Left renal cortex interstitium (tissue), 4 donors: Measurements from ENCODE around the gene FICD. TPM values are rescaled to one million over a fixed set of nuclear protein-coding genes. Genes with fewer than 3 reads are reported as not detected.
A peak's percentile ranks its signal among the peaks of the same experiment; 100 is the strongest.

ENCODE experiments used
- DNase-seq, 4 donors: peaks; one replicate each; pipeline ENCODE4 v3.0.0-alpha.2; 2013; ENCODE audit warnings: low read depth in 4 of 4, low spot score in 2 of 4, missing footprints in 1 of 4
- polyA plus RNA-seq, 4 donors: library from polyadenylated mRNA; unstranded; fragments of 120-200 nt; gene quantifications; one replicate each; pipeline ENCODE4 v1.2.1, GENCODE V29; 2013; ENCODE audit not compliant: insufficient read length in 4 of 4

FICD gene
- polyA plus RNA-seq, 4 donors, result 3.5 to 4.3 (median 4.0) TPM

DNA sequence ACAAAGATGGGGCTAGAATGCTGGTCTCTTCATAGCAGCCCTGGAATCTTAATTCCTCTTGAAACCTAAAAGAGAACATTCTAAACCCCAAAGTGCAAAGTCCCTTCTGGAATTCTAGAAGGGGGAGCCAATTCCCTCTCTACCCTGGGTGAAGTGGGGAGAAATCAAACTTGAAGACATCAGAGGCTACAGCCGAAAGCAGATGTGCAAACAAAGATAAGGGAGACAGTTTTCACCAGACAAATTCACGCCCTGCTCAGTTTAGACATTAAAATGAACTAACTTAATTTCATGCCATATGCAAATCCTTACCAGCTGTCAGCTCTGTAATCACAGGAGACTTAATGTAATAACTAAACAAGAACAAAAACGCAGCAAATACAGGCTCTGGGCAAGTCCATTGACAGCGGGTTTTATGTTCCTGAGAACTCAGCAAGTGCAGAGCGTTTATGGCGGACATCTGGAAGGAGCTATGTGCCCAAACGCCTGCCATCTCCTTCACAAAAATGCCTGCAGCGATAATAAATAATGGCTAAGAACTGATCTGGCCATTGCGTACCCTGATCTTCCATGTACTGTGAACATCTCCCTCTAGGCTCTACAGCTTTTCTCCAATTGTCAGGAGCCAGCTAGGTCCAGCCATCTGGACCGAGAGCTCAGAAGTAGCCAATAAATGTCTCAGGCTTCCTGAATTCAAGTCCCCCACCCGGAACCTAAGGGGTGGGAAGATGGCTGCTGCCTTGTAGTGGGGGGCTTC is 19.1 kb upstream of the FICD start:
- no peak for DNase-seq

DNA sequence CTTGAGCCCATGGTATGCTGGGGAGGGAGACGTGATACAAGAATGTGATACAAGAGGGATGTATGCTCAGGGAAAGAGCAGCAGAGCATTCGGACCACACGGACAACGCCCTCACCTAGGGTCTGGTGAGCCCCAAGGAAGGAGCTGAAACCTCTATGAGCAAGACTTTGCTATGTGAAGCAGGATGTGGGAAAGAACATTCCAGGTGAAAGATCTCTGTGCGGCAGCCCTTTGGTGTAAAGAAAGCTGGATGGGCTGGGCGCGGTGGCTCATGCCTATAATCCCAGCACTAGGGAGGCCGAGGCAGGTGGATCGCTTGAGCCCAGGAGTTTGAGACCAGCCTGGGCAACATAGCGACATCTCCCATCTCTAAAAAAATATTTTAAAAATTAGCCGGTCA is 16.9 kb upstream of the FICD start:
- no peak for DNase-seq

DNA sequence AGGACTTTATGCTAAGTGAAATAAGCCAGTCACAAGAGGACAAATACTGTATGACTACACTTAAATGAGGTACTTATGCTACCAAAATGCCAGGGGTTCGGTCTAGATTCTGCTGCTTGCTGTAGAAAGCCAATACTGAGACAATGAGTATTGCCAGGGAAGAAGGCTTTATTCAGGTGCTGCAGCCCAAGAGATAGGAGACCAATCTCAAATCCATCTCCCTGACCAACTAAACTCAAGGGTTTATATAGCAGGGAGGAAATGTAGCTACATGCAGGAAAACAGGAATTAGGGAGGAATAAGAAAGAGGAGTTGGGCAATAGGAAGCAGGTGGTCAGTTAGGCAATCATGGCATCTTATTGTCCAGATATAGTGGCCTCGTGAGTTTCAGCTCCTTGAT is 12.2 kb upstream of the FICD start:
- no peak for DNase-seq

DNA sequence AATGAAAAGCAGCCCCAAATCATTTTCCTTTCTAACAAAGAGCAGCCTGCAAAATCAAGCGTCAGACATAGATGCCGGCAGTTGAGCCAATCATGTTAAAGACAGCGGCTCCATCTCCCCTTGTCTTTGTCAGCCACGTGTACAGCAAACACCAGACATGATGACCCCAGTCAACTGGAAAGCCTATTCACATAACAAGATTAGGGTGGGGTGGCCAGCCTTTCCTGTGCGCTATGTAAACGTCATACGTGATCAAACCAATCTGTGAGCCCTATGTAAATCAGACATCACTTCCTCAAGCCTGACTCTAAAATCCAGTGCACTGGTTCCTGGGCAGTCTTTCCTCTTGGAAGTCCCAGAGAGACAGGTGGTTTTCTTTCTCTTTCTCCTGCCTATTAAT is 9.9 kb upstream of the FICD start:
- no peak for DNase-seq

DNA sequence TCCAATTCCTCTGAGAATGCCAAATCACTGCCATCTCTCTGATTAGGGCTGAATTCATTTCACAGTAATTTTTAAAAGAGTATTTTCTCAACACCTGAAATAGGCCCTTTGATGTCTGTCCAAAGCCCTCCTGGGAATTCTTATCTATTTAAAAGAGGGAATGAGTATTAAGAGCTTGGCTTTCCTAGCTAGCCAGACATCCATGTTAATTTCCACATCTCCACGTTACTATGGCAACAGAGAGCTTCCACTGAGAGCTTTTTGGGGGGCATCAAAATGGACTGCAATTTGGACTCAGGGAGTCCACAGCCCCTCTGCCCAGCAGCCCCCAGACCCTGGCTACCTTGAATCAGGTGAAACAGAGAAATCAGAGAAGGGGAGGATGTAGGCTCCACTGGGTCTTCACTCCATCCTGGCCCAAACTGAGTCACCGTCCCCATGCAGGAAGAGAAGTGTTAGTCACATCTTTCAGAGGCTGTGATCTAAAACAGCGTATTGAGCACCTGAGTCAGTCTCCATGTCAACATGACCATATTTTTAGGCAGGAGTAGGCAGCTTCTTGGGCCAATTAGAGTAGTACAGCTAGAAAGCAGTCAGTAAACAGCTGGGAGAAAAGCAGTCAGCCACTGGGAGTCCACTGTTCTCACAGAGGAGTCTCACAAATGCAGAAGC is 7.0 kb upstream of the FICD start:
- no peak for DNase-seq

DNA sequence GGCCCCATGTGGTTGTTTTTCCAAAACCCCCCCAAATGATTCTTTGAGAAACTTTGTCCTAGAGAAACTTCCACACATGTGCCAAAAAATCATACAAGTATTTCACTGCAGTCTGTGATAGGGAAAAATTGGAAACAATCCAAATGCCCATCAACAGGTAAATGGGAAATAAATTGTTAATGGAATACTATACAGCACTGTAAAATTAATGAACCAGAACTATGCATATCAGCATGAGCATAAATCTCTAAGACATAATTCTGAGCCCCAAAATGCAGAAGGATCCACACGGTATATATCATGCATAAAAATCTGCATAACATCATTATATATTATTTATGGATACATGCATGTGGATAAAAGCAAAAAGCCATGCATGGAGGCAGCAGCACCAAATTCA is 5.3 kb upstream of the FICD start:
- no peak for DNase-seq

DNA sequence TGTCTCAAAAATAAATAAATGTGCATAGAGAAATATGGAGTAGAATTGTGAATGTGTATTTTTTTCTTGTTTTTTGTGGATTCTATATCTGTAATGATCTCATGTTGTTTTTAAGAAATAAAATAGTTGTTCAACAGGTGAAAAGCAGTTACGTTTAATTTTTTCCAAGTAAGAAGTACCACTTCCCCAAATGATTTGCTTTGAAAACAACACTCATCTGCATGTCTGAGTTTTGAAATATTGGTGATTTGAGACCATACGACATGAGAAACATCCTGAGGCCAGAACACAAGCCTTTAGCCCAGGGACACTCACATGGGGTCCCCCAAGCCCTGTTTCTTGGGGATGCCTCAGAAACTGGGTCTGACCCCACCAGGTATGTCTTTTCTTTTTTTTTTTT is 4.2 kb upstream of the FICD start:
- no peak for DNase-seq

DNA sequence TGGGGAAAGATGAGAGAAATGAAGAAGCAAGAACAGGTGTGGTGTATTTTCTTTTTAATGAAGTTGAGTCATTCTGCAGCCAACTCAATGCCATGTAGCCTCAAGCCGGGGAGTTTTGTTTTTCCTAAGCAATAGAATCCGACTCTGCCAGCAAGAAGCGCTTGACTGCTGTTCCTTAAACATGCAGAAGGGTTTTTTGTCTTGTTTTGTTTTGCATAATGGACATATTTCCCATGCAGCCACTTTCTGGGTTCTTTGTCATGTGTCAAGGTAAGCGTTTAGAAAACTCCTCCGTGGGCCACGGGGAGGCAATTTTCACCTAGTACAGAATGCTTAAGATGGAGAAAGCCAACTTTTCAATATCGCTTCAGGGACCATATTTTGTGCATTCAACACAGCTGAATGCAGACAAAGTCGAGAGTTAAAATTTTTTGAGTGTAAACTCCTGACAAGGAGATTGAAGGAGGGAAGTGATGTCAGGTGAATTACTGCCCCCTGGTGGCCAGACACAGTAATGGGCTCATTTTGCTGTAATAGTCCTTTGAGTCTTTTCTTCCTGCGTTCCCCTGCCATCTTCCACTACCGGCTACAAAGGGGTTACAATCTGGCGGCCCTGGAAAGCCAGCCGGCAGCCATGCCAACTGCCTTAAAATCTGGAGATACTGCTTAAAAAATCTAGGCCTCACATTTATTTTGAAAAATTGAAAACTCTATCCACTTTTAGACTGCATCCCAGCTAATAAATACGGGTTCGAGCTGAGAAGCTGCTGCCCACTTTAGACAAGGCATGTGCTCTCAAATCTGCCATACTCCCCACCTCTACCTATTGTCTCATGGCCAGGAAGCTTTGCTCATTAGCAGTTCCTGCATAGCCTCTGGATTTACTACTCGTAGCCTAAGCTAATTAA is 3.2 kb upstream of the FICD start:
- peak in 3 of 4 donors; percentile 47 to 65 (median 53) for DNase-seq

DNA sequence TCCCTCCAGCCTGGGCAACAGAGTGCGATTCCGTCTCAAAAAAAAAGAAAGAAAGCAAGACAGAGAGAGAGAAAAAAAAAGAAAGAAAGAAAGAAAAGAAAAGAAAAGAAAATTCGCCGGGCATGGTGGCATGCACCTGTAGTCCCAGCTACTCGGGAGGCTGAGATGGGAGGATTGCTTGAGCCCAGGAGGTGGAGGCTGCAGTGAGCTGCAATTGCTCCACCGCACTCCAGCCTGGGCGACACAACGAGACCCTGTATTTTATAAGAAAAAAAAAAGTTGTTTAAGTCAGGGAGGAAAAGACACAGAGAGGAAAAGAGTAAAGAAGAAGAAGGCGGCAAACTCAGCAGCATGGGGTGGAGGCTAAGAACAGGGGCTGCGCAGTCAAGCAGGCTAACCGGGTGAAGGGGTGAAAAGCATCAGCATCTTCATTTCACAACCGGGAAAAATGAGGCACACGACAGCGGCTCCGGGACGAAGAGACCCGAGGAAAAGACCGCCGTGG is 557 bp upstream of the FICD start:
- DNase-seq, result no peak

DNA sequence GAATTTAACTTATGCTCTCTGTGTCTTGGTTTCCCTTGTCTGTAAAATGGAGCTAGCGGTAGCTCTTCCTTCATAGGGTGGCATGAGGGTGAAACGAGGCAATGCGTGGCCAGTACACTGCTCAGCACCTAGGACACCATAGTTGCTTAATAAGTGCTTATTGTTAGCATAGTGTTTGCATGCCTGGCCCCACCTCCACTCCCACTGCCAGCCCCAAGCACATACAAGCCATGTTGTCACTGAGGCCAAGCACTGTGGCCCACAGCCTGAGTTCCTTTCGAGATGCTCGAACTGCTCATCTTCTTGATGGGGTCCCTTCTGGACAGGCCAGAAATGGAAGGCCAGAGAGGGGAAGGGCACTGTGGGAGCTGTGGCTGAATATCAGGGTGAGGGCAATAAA is 839 bp downstream of the FICD start:
- no peak for DNase-seq

DNA sequence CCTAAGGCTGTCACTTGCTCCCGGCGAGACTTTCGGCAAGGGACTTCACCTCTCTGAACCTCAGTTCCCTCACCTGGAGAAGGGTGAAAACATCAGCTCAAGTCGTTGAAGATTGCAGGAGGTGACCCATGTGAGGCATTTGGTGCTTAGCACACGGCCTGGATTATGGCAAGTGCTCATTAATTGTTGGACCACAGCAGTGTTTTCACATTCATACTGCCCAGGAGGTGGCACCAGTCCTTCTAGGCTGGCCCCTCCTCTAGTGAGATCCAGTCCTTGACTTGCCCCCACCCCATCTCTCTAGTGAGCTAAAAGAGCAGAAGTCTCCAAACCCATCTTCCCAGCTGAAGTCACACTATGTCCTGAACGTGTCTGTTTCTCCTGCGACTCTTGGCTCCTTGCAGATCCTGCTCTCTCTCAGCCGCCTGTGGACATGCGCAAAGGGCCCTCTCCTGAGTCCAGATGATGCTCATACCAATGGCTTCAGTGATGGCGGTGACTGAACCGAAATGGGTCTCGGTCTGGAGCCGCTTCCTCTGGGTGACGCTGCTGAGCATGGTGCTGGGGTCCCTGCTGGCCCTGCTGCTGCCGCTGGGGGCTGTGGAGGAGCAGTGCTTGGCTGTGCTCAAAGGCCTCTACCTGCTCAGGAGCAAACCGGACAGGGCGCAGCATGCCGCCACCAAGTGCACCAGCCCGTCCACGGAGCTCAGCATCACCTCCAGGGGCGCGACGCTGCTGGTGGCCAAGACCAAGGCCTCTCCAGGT is 1.6 kb downstream of the FICD start:
- DNase-seq, result no peak

DNA sequence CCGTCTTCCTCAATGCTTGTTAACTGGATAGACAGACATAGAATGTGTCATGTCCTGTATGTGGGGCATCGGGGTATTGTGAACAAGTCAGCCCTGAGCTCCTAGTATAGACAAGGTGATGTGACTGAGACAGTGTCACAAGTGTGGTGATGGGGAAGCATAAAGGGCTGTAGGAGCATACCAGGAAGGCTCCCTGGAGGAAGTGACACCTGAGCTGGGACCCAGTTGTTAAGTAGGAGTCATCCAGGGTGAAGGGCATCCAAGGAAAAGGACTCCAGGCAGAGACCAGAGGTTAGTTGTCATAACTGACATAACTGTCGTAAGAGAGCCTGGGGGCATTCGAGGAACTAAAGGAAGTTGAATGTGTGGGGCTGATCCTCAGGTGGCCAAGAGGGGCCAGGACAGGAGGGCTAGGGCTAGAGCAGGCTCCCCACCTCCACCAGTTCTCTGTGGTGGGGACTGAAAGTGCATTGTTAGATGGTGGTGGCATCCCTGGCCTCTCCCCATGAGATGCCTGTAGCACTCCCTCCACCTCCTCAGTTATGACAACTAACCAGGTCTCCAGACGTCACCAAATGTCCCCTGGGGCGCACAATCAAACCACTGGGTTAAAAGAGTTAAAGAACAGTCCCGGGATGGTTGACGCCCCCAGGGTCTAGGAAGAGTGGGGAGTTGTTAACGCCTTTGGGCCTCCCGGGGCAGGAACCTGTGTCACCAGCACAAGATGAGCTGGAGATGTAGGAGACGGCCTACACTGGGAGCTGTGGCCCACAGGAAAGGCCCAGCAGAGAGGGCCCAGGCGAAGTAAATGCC is 2.4 kb downstream of the FICD start:
- no peak for DNase-seq

DNA sequence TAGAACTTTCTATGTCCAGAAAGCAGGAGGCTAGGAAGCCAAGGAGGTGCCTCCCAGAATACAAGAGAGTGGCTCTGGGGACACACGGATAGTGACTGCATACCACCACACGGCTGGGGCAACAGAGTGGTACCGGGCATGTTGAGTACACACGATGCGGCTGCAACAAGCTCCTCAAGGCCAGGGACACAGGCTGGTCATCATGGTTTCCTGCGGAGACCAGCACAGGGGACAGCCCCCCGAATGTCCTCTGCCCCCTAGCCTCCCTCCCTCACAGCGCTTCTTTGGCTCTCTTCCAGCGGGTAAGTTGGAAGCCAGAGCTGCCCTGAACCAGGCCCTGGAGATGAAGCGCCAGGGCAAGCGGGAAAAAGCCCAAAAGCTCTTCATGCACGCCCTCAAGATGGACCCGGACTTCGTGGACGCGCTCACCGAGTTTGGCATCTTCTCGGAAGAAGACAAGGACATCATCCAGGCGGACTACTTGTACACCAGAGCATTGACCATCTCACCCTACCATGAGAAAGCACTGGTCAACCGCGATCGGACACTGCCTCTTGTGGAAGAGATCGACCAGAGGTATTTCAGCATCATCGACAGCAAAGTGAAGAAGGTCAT is 3.1 kb downstream of the FICD start:
- no peak for DNase-seq

DNA sequence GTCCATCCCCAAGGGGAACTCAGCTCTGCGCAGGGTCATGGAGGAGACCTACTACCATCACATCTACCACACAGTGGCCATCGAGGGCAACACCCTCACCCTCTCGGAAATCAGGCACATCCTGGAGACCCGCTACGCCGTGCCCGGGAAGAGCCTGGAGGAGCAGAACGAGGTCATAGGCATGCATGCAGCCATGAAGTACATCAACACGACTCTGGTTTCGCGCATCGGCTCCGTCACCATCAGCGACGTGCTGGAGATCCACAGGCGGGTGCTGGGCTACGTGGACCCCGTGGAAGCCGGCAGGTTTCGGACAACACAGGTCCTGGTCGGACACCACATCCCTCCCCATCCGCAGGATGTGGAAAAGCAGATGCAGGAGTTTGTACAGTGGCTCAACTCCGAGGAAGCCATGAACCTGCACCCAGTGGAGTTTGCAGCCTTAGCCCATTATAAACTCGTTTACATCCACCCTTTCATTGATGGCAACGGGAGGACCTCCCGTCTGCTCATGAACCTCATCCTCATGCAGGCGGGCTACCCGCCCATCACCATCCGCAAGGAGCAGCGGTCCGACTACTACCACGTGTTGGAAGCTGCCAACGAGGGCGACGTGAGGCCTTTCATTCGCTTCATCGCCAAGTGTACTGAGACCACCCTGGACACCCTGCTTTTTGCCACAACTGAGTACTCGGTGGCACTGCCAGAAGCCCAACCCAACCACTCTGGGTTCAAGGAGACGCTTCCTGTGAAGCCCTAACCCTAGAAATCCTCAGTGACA is 3.8 kb downstream of the FICD start:
- no peak for DNase-seq

DNA sequence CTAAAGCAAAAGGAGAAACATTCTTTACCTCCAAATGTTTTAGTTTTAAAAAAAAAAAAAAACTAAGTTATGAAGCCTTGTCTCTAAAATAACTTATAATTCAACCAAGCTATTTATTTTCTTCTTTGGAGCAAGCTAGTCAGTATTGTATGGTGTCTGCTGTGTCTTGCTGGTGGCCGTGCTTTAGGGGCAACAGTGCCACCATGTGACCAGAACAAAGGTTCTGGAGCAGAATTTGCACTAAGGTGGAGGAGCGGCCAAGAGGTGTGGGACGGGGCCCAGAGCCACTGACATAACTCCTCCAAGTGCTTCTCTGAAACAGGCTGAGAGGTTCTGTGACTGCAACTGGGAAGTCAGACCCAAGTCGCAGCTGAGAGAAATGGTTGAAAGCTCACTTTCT is 4.5 kb downstream of the FICD start:
- no peak for DNase-seq

DNA sequence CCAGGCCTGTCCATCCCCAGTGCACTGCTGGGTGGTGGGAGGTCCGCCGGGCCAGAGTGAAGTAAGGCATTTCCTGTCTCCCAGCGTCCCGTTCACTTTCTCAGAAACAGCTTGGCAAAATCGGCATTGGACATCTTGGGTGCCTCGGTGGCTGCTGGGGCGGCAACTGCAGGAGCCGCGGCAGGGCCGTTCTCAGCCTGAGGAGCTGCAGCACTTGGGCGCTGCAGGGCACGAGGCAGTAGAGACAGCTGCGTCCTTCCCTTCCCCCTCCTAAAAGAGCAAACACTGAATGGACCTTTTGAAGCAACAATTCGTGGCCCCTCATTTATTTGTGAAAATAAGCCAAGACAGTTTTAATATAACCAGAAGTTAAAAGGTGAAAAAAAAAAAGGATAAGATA is 8.3 kb downstream of the FICD start:
- no peak for DNase-seq

DNA sequence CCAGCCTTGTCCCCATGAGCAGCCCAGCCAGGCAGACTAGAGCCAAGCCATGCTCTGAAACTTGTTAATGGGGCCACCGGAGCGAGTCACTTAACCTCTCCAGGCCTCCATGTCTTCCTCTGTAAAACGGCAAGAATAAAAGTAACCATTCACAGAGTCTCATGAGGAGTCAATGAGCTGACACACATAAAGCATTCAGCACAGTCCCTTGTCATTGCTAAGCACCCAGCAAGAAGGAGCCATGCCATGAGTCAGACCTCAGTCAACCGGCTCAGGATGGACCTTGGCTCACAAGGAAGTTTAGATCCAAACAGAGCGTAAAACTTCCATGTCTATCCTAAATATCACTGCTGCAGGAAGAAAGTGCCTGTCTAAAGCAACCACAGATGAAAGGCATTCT is 10.6 kb downstream of the FICD start:
- DNase-seq, result no peak

DNA sequence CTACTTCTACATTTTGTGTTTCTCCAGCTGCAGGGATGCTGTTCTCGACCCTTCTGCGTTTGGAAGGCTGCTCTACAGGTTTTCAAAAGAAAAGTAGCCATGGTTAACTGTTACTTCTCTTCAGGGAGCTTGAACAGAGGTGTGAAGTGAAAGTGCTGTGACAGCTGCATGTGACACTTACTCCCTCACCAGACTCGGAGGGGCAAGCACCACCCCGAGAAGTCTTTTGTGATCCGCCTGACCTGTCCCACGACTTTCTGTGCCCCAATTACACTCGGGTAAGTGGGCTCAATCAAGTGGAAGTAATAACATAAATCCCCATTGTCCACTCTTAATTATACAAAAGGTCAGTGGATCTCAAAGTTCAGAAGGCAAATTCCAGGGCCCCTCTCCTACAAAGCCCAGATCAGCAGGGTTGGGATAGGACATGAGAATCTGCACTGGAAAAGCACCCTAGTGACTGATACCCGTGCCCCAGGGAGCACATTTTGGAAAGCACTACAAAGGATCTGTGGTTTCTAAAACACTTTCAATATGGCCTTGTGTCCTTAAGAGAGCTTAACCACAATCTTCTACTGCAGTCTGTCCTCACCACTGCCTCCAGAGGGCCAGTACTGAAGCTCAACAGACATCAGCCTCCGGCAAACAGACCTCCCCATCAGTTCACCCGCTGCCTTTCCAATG is 11.5 kb downstream of the FICD start:
- DNase-seq, result no peak
